ENCODE results near the gene IPCEF1. TPM values are rescaled to one million over a fixed set of nuclear protein-coding genes. Genes with fewer than 3 reads are reported as not detected.

Gene IPCEF1
- total and polyA plus RNA-seq, 2 donors (not counting 3 experiments of a cell fraction or from before 2014, with no cell fraction given): 0.01 to 0.51 TPM

- H4K20me1 ChIP-seq (replicated peaks; ENCODE audit: control insufficient read depth, extremely low read depth, insufficient read depth, low read length): no peaks in the 10 kb centered on the region
- no peak overlapping the region for H3K27ac ChIP-seq (ENCODE audit: insufficient read depth, low read depth, low read length)
- H3K79me2 ChIP-seq (ENCODE audit: control insufficient read depth, insufficient read depth, low read length): no peaks in the 10 kb centered on the region
- intact Hi-C loops (cut with micrococcal nuclease) (no loop called here), dilution Hi-C loops (cut with MboI; ENCODE audit: extremely low pct_ligation_motif_present, low sequenced_read_pairs) (no loop called here)
- ChIA-PET POLR2A (no interaction called here), CTCF (interaction anchor here (1.5 kb wide), 1 partner anchor 11 kb away, joined by 8 read pairs; no protein-coding TSS in a partner anchor)
- no peak overlapping the region for H3K4me3 ChIP-seq (replicated peaks in 1 of 3; ENCODE audit: insufficient read depth in 1 of 3, low read depth in 1 of 3, low read length in 3 of 3)
- no peak overlapping the region for H2AFZ ChIP-seq (ENCODE audit: low read depth, low read length)
- no peaks in the 10 kb centered on the region for H3K36me3 ChIP-seq (ENCODE audit: control insufficient read depth in 2 of 2, extremely low read depth in 1 of 2, insufficient read depth in 2 of 2, low read length in 2 of 2)
- TF ChIP-seq GATA2 (IDR thresholded peaks at IDR 0.05; ENCODE audit: insufficient read depth, insufficient read length, low read depth, low read length): no peak
- TF ChIP-seq EZH2 (IDR thresholded peaks at IDR 0.05; ENCODE audit: borderline replicate concordance, low read depth, low read length, severe bottlenecking): no peak
- no peak for TF ChIP-seq POLR2AphosphoS5 (IDR thresholded peaks at IDR 0.05; ENCODE audit: insufficient read depth, low read depth, low read length)
- TF ChIP-seq MAX (IDR thresholded peaks at IDR 0.05; ENCODE audit: insufficient read depth, insufficient read length): no peak
- no peak for TF ChIP-seq POLR2A (IDR thresholded peaks at IDR 0.05; ENCODE audit: low read depth, low read length)
- TF ChIP-seq MYC (IDR thresholded peaks at IDR 0.05; ENCODE audit: low read depth, low read length): no peak
- no peak for TF ChIP-seq FOS (IDR thresholded peaks at IDR 0.05; ENCODE audit: borderline replicate concordance, insufficient read depth, low read length)
- TF ChIP-seq JUN (IDR thresholded peaks at IDR 0.05; ENCODE audit: borderline replicate concordance, insufficient read depth, insufficient read length, low read depth): no peak
- TF ChIP-seq, protein P1, sequence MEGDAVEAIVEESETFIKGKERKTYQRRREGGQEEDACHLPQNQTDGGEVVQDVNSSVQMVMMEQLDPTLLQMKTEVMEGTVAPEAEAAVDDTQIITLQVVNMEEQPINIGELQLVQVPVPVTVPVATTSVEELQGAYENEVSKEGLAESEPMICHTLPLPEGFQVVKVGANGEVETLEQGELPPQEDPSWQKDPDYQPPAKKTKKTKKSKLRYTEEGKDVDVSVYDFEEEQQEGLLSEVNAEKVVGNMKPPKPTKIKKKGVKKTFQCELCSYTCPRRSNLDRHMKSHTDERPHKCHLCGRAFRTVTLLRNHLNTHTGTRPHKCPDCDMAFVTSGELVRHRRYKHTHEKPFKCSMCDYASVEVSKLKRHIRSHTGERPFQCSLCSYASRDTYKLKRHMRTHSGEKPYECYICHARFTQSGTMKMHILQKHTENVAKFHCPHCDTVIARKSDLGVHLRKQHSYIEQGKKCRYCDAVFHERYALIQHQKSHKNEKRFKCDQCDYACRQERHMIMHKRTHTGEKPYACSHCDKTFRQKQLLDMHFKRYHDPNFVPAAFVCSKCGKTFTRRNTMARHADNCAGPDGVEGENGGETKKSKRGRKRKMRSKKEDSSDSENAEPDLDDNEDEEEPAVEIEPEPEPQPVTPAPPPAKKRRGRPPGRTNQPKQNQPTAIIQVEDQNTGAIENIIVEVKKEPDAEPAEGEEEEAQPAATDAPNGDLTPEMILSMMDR (IDR thresholded peaks at IDR 0.05; ENCODE audit: extremely low read depth in 1 of 2, insufficient read depth in 1 of 2, low read depth in 1 of 2, low read length in 2 of 2): no peak
- H3K27me3 ChIP-seq (ENCODE audit: control insufficient read depth in 2 of 2, insufficient read depth in 2 of 2, low read length in 2 of 2): peaks cover 3% of the 10 kb centered on the region in 2 experiments
- H3K4me1 ChIP-seq (ENCODE audit: control insufficient read depth, extremely low read depth, insufficient read depth, low read length): no peaks in the 10 kb centered on the region
- H3K9me3 ChIP-seq (replicated peaks; ENCODE audit: control insufficient read depth, insufficient read depth, low read length): no peaks in the 10 kb centered on the region
- no peak for FAIRE-seq
- DNase-seq (ENCODE audit: low read depth, low spot score): no peak
- BruUV-seq (replicated peaks): no TSS peak
- H3K4me2 ChIP-seq (ENCODE audit: insufficient read depth, low read length): no peak overlapping the region
- no peaks in the 10 kb centered on the region for H3K9me1 ChIP-seq (replicated peaks; ENCODE audit: control insufficient read depth, extremely low read depth, insufficient read depth, low read length)
- no peak overlapping the region for H3K9ac ChIP-seq (replicated peaks; ENCODE audit: extremely low read depth, insufficient read depth, low read length)
Observed at GRCh38 chr6:154166140-154166539, 190.5 kb downstream of the IPCEF1 start.
